ENCODE data around the gene NT5C2.

The NT5C2 gene

GRCh38 chr10:103082683-103083082 is 110.4 kb downstream of the NT5C2 start:
- H3K4me3 ChIP-seq (ENCODE audit: low read depth, low read length), result no peak overlapping the region
- TF ChIP-seq CTCF (IDR thresholded peaks at IDR 0.05; ENCODE audit: low read depth, low read length), result no peak
- H3K9me3 ChIP-seq, result no peaks in the 10 kb centered on the region
- H3K27me3 ChIP-seq, result no peaks in the 10 kb centered on the region
- peaks cover 4% of the 10 kb centered on the region for H3K36me3 ChIP-seq
- DNase-seq, result no peak
- no peaks in the 10 kb centered on the region for H3K4me1 ChIP-seq

GRCh38 chr10:103080891-103081581 is 112.0 kb downstream of the NT5C2 start:
- no peak for TF ChIP-seq CTCF (IDR thresholded peaks at IDR 0.05; ENCODE audit: low read depth, low read length)
- Histone ChIP-seq H3K9me3 (no peaks in the 10 kb centered on the region), H3K27me3 (no peaks in the 10 kb centered on the region), H3K36me3 (peaks cover 4% of the 10 kb centered on the region), H3K4me1 (no peaks in the 10 kb centered on the region), H3K4me3 (ENCODE audit: low read depth, low read length) (no peak overlapping the region)
- DNase-seq, result no peak

- Histone ChIP-seq H3K4me1 (no peaks in the 10 kb centered on the region), H3K9me3 (no peaks in the 10 kb centered on the region), H3K4me3 (ENCODE audit: low read depth, low read length) (no peak overlapping the region), H3K36me3 (no peaks in the 10 kb centered on the region; the same call in 1 of the 2 replicates), H3K27me3 (no peaks in the 10 kb centered on the region)
- no peak for DNase-seq
- TF ChIP-seq CTCF (IDR thresholded peaks at IDR 0.05; ENCODE audit: low read depth, low read length), result no peak
Observed at GRCh38 chr10:103079946-103080345, 113.1 kb downstream of the NT5C2 start.

- H3K4me3 ChIP-seq (ENCODE audit: low read depth, low read length), result no peak overlapping the region
- H3K9me3 ChIP-seq, result no peaks in the 10 kb centered on the region
- no peaks in the 10 kb centered on the region for H3K4me1 ChIP-seq
- DNase-seq, result no peak
- H3K27me3 ChIP-seq, result no peaks in the 10 kb centered on the region
- no peaks in the 10 kb centered on the region; the same call in 1 of the 2 replicates for H3K36me3 ChIP-seq
- TF ChIP-seq CTCF (IDR thresholded peaks at IDR 0.05; ENCODE audit: low read depth, low read length), result no peak
Observed at GRCh38 chr10:103079100-103079499, 114.0 kb downstream of the NT5C2 start.

GRCh38 chr10:103078676-103079075 is 114.4 kb downstream of the NT5C2 start:
- Histone ChIP-seq H3K9me3 (no peaks in the 10 kb centered on the region), H3K4me3 (ENCODE audit: low read depth, low read length) (no peak overlapping the region), H3K4me1 (no peaks in the 10 kb centered on the region), H3K36me3 (no peaks in the 10 kb centered on the region; the same call in 1 of the 2 replicates), H3K27me3 (no peaks in the 10 kb centered on the region)
- no peak for DNase-seq
- no peak for TF ChIP-seq CTCF (IDR thresholded peaks at IDR 0.05; ENCODE audit: low read depth, low read length)

- no peak for DNase-seq
- no peaks in the 10 kb centered on the region for H3K9me3 ChIP-seq
- no peaks in the 10 kb centered on the region for H3K4me1 ChIP-seq
- no peak overlapping the region for H3K4me3 ChIP-seq (ENCODE audit: low read depth, low read length)
- H3K36me3 ChIP-seq, result no peaks in the 10 kb centered on the region; the same call in 1 of the 2 replicates
- no peaks in the 10 kb centered on the region for H3K27me3 ChIP-seq
- no peak for TF ChIP-seq CTCF (IDR thresholded peaks at IDR 0.05; ENCODE audit: low read depth, low read length)
Observed at GRCh38 chr10:103078309-103078615, 114.8 kb downstream of the NT5C2 start.

Data from BE2C (cell line).